ENCODE measurements around the gene SPDYA. TPM values are rescaled to one million over a fixed set of nuclear protein-coding genes. Genes with fewer than 3 reads are reported as not detected.

The SPDYA gene
- polyA plus RNA-seq, 1 donor, result 3.9 TPM

GRCh38 chr2:28824207-28824606, 13.6 kb downstream of the SPDYA start:
- DNase-seq, result no peak

- DNase-seq, result no peak
These were observed 14.2 kb downstream of the SPDYA start for GRCh38 chr2:28824870-28825269.

- DNase-seq, result no peak
These were observed 17.7 kb downstream of the SPDYA start for GRCh38 chr2:28828382-28828781.

- no peak for DNase-seq
These were observed 23.3 kb downstream of the SPDYA start for GRCh38 chr2:28833740-28834470.

DNA sequence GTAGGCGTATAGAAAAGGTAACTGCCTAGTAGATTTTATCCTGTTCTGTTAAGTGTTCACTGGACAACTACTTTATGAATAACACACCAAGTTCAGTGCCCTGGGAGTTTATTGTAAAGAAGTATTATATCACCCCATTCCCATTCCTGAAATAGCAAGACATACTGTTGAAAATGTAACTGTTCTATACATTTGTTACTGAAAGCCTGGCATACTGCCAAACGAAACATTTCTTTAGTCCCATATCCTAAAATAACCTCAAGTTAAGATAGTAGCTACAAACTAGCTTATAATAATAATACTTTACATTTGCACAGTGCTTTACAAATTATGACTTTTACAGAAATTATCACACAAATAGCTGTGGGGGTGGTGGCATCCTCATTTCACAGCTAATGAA, 25.1 kb downstream of the SPDYA start:
- no peak for DNase-seq

DNA sequence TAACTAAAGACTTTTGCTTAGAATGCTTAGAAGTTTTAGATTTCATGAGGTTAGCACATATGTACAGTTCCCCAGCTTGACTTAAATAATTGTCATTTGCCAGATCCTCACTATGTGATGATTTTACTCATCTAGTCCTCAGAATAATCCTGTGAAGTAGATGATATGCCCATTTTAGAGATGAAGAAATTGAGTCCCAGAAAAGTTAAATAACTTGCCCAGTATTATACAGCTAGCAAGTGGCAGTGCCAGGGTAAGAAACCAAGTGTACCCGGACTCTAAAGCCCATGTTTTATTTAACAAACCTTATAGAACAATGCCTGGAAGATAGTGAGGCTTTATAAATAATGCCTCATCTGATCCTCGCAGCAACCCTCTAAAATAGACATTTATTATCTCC, 28.3 kb downstream of the SPDYA start:
- DNase-seq, result no peak

GRCh38 chr2:28842042-28842441, 31.4 kb downstream of the SPDYA start:
- peak; percentile 8 for DNase-seq

DNA sequence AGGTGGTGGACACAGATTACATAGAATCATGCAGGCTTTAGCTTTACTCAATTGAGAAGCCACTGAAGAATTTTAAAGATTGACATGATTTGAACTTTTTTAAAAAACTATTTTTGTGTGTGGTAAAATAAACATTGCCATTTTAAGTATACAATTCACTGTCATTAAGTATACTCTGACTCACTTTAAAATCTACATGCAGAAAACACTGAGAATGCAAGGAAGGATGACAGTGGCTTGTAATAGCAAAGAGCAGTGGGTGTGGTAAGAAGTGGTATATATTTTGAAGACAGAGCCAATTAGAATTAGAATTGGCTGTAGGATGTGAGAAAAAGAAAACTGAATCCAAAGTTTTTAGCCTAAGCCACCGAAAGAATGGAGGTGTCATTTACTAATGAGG, 44.6 kb downstream of the SPDYA start:
- no peak for DNase-seq

DNA sequence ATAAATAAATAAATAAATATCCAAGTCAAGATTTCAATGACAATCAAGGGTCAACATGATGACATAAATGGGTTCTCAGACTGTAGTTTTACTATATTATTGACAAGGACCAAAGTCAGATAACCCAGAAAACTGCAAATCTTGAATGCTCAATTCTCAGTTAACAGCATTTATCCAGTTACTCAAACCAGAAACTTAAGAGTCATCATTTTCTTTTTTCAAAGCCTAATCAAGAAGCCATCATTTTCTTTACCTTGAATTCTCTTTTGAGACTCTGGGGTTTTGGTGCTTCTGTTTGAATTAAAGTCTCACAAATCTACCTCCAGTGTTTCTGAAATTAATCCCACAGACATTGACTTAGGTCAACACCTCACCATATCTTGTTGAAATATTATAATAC, 45.3 kb downstream of the SPDYA start:
- DNase-seq, result no peak

- DNase-seq, result no peak
These were observed 58.0 kb downstream of the SPDYA start for GRCh38 chr2:28868611-28869010.

DNA sequence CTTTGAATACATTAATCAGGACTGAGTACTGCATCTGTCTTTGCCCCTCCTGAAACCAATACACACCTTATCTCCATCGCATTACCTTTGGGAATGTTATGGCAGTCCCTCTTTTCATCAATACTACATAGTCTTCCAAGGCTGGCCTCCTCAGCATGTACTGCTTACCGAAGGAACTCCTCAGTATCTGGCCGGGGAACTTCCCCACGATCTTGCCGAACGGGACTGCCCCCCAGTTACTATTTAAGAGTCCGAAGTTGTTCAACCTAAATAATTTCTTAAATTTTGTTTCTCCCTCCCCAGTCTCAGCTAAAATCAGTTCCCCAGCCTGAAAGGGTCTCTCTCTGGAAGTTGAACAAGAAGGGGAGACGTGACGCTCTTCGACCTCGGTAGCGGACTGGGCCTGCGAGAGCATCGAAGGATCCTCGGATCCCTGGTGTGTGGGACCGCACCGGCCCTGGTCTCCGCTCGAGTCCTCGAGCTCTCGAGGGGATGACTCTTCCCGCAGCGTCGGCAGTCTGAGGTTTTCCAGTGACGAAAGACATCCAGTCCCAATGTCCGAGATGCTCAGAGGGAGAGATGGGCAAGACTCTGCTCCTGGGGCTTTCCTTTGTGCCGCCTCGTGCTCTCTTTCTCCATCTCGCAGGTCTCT, 59.0 kb downstream of the SPDYA start:
- no peak for DNase-seq

DNA sequence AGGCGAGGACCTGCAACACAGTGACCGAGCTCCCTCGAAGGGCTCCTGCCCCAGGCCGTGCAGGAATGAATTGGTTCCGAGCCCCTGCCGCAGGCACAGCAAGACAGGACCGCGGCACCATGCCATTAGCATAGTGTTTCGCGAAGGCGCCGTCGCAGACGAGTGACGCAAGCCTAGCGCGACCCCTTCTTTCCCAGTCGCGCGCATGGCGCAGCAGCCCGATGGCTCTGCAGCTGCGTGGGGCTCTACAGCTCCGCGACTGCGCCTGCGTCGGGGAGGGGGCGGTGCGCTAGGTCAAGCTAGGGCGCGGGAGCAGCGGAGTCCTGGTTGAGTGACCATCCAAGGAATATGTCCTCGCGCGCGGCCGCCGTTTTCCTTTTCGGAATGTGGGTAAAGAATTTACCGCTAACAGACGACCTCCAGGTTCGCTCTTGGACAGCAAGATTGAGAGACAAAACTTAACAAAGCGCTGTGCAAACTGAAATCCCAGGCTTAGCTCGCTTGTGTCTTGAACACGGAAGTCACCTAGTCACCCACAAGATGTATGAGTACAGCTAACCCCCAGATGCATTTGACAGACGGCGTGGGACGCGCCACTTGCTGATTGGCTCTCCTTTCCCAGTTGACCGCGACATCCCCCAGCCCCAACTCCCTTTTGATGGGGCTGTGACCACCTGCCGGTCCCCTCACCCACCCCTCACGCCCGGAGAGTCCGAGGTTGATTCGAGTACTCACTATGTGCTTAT, 59.7 kb downstream of the SPDYA start, which contains the start of gene TRMT61B:
TRMT61B (minus strand) TSS at position 164 of the 746 bp plus-strand sequence; CDS start at position 132, 32 bp downstream.
- DNase-seq, result peak; percentile 96

DNA sequence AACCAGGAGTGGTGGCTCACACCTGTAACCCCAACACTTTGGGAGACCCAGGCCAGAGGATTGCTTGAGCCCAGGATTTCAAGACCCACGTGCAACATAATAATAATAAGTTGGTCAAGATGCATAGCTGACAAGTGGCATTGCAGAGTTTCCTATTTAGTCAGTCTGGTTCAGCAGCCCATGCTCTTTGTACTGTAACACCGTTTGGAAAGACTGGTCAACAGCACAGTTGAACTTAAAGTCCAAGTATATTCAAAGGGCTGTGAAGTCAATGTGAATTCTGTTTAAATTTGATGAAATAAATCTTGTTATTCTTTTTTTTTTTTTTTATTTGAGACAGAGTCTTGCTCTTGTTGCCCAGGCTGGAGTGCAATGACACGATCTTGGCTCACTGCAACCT, 61.0 kb downstream of the SPDYA start:
- no peak for DNase-seq

DNA sequence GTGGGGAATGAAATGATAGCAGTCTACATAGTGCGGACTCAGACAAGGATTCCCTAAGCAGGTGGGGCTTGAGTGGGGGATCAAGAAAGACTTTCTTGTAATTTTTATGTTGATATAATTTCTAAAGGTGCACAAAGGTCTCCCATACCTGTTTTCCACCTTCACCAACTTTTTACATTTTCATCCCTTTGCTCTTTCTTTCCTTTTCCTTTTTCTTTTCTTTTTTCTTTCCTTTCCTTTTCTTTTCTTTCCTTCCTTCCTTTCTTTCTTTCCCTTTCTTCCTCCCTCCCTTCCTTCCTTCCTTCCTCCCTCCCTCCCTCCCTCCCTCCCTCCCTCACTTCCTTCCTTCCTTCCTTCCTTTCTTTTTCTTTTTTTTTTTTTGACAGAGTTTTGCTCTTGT, 69.6 kb downstream of the SPDYA start:
- DNase-seq, result no peak

GRCh38 chr2:28893488-28893887, 82.9 kb downstream of the SPDYA start:
- DNase-seq, result no peak

DNA sequence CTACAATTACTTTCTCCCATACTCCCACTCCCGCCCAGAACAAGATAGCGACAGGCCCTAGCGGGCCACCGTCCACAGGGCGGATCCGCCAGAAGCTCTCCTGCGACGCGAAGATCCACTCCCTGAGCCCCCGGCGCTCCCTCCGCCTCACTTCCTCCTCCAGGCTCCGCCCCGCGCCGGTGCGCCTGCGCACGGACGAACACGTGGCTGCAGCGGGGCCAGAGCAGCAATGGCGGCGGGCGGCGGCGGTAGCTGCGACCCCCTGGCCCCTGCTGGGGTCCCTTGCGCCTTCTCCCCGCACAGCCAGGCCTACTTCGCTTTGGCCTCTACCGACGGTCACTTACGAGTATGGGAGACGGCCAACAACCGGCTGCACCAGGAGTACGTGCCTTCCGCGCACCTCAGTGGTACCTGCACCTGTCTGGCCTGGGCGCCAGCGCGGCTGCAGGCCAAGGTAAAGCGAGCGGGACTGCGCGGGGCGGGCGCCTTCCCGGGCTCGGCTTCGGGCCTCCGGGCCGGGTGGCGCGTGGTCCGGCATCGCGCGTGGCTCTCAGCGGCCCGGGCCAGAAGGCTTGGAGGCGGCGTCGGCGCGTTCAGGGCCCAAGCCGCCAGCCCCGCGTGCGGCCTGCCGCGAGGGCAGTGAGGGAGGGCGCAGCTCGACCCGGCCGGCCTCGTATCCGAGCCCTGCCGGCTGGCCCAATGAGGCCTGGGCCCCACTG, 84.0 kb downstream of the SPDYA start, which contains the start of gene WDR43:
WDR43 (plus strand) TSS at position 198 of the 719 bp plus-strand sequence; CDS start at position 230, 32 bp downstream.
- peak; percentile 96 for DNase-seq

DNA sequence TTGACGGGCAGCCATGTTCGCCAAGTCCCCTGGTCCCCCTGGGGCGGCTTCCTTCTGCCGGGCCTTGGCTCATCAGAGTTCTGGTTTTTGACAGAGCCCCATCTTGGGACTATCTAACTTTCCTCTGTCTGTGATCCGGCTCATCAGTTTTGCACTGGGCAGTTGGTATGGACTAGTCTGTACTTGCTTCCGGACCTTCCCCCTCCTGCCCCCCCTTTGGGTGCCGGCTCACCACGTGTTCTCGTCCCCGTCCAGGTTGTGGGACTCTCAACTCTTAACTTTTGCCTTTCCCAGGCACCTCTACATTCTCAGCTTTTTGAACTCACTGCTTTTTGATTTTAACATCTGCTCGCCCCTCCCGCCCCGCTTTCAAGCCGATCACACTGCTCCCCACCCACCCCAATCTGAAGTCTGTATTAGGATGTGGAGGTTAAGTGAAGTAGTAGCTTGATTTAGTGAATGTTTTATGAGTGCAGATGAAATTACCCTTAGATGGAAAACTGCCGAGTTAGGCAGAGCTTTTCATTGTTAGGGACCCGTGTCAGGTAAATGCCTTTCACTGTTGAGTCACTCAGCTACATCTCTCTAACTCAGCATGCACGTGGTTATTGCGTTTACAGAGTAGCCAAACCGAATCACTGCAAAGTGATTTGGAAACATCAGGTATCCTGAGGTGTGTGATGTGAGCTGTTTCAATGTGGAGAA, 84.7 kb downstream of the SPDYA start:
- peak; percentile 10 for DNase-seq

GRCh38 chr2:28896906-28897305, 86.3 kb downstream of the SPDYA start:
- no peak for DNase-seq

- no peak for DNase-seq
These were observed 87.4 kb downstream of the SPDYA start for GRCh38 chr2:28898048-28898447.

Data from left kidney (tissue), 2 donors.